GM12875 (cell line): ENCODE results near the gene SLC5A12.

Experiments
- H3K4me3 ChIP-seq: one replicate; pipeline ENCODE4 v1.5.1; 2011; ENCODE audit warnings: low read depth, low read length, control low read depth
- TF ChIP-seq, protein P1 (sequence below): IDR thresholded peaks from 2 replicates; pipeline ENCODE4 v1.5.1; 2011; ENCODE audit warnings: low read depth, mild to moderate bottlenecking, control low read depth, inconsistent platforms, low read length, moderate library complexity, borderline replicate concordance; ENCODE audit not compliant: insufficient read depth

SLC5A12 gene

DNA sequence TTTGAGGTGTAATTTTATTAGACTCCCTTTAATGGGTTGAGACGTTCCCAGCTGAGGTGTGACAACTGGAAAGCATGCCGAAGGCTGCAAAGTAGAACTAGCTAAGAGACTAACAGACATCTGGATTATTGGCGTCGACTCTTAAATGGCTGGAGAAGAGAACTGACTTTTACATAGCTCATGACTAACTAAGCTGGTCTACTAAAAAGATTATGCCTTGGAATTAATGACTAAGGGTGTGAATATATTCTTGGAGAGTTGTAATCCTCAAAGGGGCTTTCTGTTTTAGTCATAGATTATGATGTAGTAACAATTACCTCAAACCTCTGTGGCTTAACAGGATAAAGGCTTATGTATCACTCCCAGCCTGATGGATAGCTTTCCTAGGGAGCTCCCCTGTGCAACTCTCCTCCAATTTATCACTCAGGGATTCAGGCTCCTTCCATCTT, 39.5 kb upstream of the SLC5A12 start:
- TF ChIP-seq, protein P1, sequence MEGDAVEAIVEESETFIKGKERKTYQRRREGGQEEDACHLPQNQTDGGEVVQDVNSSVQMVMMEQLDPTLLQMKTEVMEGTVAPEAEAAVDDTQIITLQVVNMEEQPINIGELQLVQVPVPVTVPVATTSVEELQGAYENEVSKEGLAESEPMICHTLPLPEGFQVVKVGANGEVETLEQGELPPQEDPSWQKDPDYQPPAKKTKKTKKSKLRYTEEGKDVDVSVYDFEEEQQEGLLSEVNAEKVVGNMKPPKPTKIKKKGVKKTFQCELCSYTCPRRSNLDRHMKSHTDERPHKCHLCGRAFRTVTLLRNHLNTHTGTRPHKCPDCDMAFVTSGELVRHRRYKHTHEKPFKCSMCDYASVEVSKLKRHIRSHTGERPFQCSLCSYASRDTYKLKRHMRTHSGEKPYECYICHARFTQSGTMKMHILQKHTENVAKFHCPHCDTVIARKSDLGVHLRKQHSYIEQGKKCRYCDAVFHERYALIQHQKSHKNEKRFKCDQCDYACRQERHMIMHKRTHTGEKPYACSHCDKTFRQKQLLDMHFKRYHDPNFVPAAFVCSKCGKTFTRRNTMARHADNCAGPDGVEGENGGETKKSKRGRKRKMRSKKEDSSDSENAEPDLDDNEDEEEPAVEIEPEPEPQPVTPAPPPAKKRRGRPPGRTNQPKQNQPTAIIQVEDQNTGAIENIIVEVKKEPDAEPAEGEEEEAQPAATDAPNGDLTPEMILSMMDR: no peak
- no peak overlapping the region for H3K4me3 ChIP-seq

DNA sequence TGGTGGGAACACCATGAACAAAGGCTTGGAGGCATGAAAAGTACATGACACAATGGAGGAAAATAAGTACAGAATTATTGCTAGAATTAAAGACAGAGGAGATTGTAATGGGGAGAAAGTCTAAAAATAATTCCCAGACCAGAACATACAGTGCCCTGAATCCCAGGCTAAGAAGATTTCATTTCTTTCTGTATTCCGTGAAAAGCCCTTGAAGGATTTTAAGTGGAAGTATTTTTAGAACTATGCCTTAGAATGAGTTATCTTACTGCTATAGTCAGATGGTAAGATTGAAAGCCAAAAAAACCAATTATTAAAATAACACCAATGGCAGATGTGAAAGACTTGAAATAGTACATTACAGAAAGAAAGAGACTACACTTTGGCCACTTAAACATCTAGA, 36.1 kb upstream of the SLC5A12 start:
- TF ChIP-seq, protein P1: no peak

DNA sequence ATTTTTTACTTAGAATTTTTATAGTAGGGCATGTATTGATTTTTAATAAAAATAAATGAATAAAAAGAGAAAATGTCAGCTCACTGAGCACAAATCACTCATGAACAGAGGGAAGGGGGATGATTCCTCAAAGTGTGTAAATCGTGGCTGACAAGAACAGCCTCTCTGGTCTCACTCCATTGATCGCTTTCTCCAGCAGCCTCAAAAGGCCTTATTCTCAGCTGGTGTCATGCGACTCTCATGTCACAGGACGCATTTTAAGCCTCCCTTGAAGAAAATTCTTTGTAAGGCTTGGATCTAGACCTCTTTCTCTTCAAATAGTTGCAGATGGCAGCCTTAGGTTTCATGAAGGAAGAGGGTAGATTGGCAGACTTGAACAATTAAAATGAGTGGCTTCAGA, 33.9 kb upstream of the SLC5A12 start:
- H3K4me3 ChIP-seq: no peak overlapping the region
- TF ChIP-seq, protein P1: no peak

More for the DNA sequence above, 36.1 kb upstream of the SLC5A12 start:
- H3K4me3 ChIP-seq: no peak overlapping the region

DNA sequence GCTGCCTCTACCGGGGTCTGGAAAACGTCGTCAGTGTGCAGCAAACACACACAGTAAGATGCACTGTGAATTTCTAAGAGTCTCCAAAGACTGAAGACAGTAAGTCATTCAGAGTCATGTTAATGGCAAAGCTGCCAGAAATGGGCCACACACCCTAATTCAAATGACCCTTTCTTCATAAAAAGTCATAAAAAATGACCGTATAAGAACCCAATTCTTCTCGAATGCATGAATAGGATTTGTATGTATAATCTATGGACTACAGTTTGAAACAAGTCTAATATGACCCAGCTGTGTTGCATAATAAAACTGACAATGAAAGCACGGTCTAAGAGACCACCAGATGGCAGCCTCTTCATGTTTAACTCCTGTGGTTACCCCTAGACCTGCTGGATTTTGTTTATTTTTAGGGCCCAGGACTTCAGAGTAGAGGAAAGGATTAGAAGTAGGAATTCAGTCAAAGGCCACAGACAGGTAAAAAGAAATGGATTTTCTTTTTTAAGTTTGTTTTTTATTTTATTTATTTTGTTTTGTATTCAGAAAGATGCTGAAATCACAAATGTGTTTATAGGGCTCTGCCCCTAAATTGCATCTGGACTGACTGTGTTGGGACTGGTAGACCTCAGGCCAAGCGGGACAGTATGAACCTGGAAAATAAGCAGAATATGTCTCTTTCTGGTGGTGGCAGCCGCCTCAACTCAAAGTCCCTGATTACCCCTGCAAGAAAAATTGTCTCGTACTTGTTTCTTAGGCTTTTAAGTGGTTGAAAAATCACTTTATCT, 32.1 kb upstream of the SLC5A12 start:
- TF ChIP-seq, protein P1: peak; percentile 27; the same call in 1 of the 2 replicates
- no peak overlapping the region for H3K4me3 ChIP-seq

DNA sequence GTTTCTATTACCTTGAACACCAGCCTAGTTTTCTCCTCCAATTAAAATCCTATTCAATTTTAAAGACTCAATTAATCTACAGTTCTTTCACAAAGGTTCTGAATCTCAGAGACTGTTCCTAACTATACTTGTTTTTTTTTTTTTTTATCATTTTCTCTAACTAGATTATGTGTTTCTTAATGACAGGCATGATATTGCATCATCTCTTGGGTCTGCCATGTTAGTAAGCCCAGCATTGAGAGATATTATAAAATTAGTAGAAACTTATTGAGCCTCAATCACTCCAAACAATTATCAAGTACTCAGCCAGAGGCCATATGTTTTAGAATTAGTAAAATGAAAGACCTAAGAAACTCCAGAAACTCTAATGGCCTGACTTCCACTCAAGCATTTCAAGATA, 28.1 kb upstream of the SLC5A12 start:
- TF ChIP-seq, protein P1: no peak
- H3K4me3 ChIP-seq: no peak overlapping the region

DNA sequence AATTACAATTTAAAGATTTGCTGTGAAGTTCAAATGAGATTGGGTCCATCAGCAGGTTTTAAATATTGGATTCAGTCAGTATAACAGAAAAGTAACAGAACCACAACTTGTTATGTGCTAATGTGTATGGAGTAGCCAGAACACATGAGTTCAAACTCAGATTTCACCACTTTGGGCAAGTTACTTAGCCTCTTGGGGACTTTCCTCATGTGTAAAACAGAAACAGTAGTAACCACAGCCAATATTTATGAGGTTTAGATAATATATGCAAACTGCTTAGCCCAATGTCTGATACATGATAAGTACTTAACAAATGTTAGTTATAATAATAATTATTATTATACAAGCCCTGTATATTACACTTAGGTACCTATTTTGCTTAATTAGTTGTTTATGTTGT, 21.8 kb upstream of the SLC5A12 start:
- TF ChIP-seq, protein P1: no peak
- H3K4me3 ChIP-seq: no peak overlapping the region

DNA sequence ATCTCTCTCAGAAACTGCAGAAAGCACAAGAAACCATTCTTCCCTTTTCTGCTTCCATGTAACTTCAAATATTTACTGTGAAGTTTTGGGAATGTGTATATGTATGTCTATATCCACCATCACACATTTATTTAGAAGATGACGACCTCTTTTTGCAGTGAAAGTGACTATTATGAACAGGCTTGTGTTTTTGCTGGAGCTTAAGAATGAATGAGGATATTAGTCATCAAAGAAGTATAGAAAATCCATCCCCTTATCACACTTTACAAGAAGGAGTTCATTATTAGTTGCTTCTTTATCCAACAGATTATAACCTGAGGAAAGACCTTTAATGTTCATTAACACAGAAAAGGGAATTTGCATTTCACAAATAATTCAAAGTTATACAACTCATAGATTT, 21.1 kb upstream of the SLC5A12 start:
- no peak overlapping the region for H3K4me3 ChIP-seq
- TF ChIP-seq, protein P1: no peak
